HG03060 (cell line): ENCODE data around the gene NXN.
"Not testable (repeated sequence)": the region's sequence is repeated elsewhere in the genome, so short reads cannot be mapped to it uniquely, and the experiment has no call there.

Experiments
- ATAC-seq: cut with Tn5 transposase; IDR thresholded peaks from one replicate; pipeline ENCODE4 v1.9.1; 2021; ENCODE audit warnings: low read depth, moderate number of reproducible peaks; ENCODE audit not compliant: unreplicated experiment

Gene NXN

GRCh38 chr17:806781-807522 lies 172.6 kb downstream of the NXN start:
- no peak for ATAC-seq

DNA sequence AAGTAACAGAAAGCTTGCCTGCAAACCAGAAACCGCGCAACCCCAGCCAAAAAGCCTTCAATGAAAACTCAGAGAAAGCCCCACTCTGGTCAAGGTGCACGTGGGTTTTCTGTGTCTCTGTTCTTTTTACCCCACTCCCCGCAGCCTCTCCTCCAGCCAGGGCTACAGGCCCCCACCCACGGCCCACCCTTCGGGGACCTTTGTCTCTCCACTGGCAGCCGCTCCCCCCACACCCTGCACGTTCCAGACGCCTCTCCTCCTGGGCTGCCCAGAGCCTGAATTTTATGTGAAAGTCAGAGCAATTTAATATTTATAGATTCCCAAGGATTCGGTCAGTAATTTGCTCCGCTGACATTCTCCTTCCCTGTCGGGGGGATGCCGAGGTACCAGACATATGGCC lies 173.2 kb downstream of the NXN start:
- ATAC-seq: no peak

DNA sequence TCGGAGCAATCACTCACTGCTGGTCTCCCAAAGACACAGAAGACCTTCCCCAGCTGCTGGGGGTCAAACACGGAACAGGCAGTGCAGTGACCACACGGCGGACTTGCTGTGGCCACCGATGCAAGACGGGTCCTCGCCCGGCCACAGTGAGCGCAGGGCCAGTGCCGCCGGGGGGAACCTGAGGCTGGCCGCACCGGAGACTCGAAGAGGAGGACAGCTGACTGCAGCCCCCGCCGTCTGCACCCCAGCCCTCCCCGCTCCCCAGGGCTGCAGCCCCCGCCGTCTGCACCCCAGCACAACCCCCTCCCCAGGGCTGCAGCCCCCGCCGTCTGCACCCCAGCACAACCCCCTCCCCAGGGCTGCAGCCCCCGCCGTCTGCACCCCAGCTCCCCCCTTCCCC lies 173.7 kb downstream of the NXN start:
- ATAC-seq: not testable (repeated sequence)

- ATAC-seq: no peak
Measured at GRCh38 chr17:804541-805435, 174.8 kb downstream of the NXN start.

DNA sequence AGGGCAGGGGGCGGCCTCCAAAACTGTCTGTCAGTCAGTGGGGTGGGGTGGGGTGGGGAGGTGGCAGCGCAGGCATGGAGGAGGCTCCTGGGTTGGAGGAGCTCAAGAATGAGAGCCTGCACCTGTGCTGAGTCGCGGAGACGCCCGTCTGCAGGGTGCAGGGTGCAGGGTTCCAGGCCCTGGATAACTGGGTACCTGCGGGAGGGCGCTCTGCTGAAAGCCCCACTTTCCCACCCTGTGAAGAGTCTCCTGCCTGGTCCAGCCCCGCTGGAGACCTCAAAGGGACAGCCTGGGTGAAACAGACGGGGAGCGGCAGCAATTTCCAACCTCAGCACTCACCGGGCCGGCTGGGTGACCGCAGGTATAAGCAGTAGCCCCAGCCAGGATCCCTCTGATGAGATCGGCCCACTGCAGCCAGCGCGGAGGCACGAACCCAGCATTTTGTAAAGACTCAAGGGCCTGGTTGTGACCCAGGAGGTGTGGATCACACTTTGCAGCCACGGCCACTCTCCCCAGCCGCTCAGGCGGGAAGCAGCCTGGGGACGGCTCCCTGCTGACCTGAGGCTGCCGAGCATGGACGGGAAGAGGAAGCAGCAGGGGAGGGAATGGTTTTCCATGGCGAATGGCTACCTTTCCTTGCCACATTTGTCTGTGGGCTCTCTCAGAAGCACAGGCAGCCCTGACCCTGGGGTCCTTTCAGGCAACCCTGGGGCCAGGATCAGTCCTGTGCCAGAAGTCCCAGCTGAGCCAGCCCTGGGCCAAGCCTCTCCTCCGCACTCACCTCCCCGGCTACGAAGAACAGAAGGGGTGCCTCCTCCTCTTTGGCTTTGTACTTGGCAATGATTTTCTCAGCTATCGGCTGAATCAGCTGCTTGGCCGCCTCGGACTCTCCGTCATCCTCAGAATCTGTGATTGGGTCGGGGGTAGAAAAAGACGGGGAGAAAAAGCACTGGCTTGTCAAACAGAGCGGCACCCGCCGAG lies 176.4 kb downstream of the NXN start:
- ATAC-seq: no peak

GRCh38 chr17:802481-802880 lies 177.1 kb downstream of the NXN start:
- no peak for ATAC-seq

DNA sequence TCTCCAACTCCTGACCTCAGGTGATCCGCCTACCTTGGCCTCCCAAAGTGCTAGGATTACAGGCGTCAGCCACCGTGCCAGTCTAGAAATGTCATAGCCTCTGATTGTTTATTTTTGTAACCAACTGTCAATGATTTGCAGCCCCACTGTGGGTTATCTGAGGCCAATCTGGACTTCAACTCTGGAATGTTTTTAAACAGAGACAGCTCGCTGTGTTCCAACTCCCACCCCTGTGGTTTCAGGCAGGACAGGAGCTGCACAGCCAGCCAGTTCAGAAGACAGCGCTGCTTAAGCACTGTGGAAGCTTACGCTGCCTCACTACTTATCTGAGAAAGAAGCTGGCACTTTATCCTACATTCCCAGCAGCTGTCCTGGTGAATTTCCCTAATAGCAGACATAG lies 177.9 kb downstream of the NXN start:
- ATAC-seq: no peak

GRCh38 chr17:800446-801242 lies 178.9 kb downstream of the NXN start:
- no peak for ATAC-seq

DNA sequence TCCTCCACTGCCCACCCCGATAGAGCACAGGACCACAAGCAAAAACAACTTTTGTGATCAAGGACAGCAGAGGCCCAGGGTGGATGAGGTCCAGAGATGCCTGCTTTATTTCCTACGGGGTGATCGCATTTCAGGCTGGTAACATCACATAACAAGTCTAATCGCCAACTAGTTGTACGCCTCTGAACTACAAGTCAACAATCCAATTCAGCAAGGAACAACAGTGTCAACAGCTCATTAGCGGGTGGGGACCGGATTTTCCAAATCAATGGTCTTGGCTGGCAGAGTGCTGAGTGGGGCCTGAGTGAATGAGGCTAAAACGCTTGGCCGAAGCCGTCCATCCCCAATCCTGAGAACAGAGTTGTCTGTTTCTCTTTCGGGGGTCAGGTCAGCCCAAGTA lies 180.3 kb downstream of the NXN start:
- no peak for ATAC-seq

DNA sequence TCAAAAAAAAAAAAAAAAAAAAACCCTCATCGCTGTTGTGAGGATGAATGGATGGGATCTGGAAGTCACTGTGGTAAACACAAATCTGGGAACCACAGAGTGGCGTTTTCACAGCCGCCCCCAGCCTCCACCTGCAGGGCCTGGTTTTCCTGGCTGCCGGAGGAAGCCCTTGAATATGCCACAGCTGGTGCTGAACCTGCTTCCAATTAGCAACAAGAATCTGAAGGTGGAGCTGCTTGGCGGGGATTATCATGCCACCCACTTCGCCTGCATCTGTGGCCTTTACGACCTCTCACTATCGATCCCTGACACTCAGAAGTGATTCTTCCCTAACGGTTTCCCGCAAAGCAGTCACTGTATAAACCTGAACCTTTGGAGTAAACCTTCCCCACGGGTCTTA lies 181.3 kb downstream of the NXN start:
- ATAC-seq: no peak

DNA sequence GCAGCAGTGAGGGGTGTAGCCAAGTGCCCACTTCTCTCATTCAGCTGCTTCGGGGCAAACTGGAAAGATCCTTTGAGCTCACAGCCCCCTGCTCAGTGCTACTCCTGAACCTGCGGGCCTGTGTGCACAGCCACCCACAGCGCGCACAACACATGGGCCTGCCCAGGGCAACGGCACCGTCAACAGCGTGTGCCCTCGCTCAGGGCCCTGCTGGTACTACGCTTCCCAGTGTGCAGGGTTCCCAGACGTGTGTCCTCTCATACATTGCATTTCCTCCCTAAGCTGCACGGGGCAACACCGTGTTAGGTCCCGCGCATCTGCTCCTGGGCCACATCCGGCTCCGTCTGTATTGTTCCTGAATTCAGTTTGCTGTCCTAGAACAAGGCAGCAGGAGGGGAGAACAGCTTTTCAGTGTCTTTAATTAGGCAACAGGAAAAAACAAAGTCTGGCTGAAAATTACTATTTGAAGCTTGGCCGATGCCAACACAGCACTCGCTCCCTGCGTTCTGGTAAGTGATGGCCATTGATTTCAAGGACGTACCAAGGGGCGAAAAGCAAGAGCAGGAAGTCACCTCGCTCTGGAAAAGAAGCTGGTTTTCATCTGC lies 182.2 kb downstream of the NXN start:
- ATAC-seq: no peak

GRCh38 chr17:796609-797008 lies 183.0 kb downstream of the NXN start:
- no peak for ATAC-seq

- no peak for ATAC-seq
Measured at GRCh38 chr17:795721-796120, 183.9 kb downstream of the NXN start.

- ATAC-seq: no peak
Measured at GRCh38 chr17:795276-795675, 184.3 kb downstream of the NXN start.

GRCh38 chr17:794876-795275 lies 184.7 kb downstream of the NXN start:
- ATAC-seq: no peak

DNA sequence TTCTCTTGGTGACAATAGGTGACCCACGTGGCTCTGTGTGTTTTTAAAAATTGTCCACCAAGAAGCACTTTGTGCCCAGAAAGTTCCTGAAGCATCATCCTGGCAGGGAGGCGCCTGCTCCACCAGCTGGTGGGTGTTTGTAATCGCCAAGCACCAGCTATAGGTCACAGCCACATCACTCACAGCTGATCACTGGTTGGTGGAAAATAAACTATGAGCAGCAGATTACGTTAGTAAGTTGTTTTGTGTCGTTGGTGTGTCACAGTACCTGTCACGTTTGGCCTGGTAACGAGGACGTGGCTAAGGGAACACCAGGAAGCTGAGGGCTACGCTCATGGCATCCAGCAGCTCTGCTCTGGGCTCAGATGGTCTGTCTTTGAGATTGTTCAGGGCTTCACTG lies 187.3 kb downstream of the NXN start:
- ATAC-seq: no peak

- no peak for ATAC-seq
Measured at GRCh38 chr17:791829-792228, 187.7 kb downstream of the NXN start.

GRCh38 chr17:790874-791247 lies 188.7 kb downstream of the NXN start:
- not testable (repeated sequence) for ATAC-seq
